OCI-LY7 (cell line): ENCODE data around the gene MXRA8. TPM values are rescaled to one million over a fixed set of nuclear protein-coding genes. Genes with fewer than 3 reads are reported as not detected.

ENCODE experiments used
- BruUV-seq: library from RNA; stranded (reverse); fragments of 400-500 nt; replicated peaks from 2 replicates; lab custom pipeline; 2021; lab: Mats Ljungman, UMichigan
- CTCF ChIA-PET: fragments of 300-600 bp; sonication (Branson Sonifier 250); formaldehyde crosslinking; loops from one replicate; lab custom pipeline; 2022; ENCODE audit warnings: antibody characterized with exemption; ENCODE audit not compliant: unreplicated experiment; lab: Charles Lee
- POLR2A ChIA-PET: fragments of 300-600 bp; sonication (Branson Sonifier 250); formaldehyde crosslinking; loops from one replicate; lab custom pipeline; 2022; ENCODE audit warnings: antibody characterized with exemption; lab: Charles Lee
- DNase-seq: peaks from one replicate; pipeline ENCODE4 v3.0.0-alpha.2; 2015; ENCODE audit warnings: low spot score
- H2AFZ ChIP-seq: fragments of 200-600 bp; sonication (generic), shearing (Covaris generic); 2 replicates; pipeline ENCODE4 v1.6.1; 2014; ENCODE audit warnings: mild to moderate bottlenecking, antibody characterized with exemption, low read length, moderate library complexity
- H3K27ac ChIP-seq: fragments of 200-600 bp; sonication (generic); 2 replicates; pipeline ENCODE4 v1.5.1; 2014; ENCODE audit warnings: mixed run types, low read depth, mild to moderate bottlenecking, moderate library complexity, low read length, inconsistent platforms; ENCODE audit not compliant: poor library complexity, severe bottlenecking
- H3K36me3 ChIP-seq: fragments of 200-600 bp; sonication (generic); 2 replicates; pipeline ENCODE4 v1.6.1; 2014; ENCODE audit warnings: mild to moderate bottlenecking, antibody characterized with exemption, low read length, moderate library complexity, mixed read lengths; ENCODE audit not compliant: insufficient read depth
- H3K4me1 ChIP-seq: fragments of 200-600 bp; sonication (generic); 2 replicates; pipeline ENCODE4 v1.5.1; 2014; ENCODE audit warnings: mild to moderate bottlenecking, low read length; ENCODE audit not compliant: insufficient read depth, poor library complexity, severe bottlenecking
- H3K4me2 ChIP-seq: fragments of 200-600 bp; sonication (generic); 2 replicates; pipeline ENCODE4 v1.6.1; 2014; ENCODE audit warnings: mild to moderate bottlenecking, low read length
- H3K4me3 ChIP-seq: fragments of 200-600 bp; sonication (generic); 2 replicates; pipeline ENCODE4 v1.5.1; 2014; ENCODE audit warnings: mild to moderate bottlenecking, low read depth, low read length; ENCODE audit not compliant: poor library complexity, severe bottlenecking
- H3K79me2 ChIP-seq: fragments of 200-600 bp; sonication (generic); 2 replicates; pipeline ENCODE4 v1.6.1; 2016; ENCODE audit warnings: low read depth, mild to moderate bottlenecking, low read length, moderate library complexity, mixed read lengths; ENCODE audit not compliant: insufficient read depth
- H3K9me2 ChIP-seq: fragments of 200-600 bp; sonication (generic); 2 replicates; pipeline ENCODE4 v1.6.1; 2016; ENCODE audit warnings: mild to moderate bottlenecking, low read length, mixed read lengths; ENCODE audit not compliant: insufficient read depth
- H3K9me3 ChIP-seq: fragments of 200-600 bp; sonication (generic); 2 replicates; pipeline ENCODE4 v1.6.1; 2014; ENCODE audit warnings: mild to moderate bottlenecking, mixed run types, low read length, mixed read lengths
- H4K20me1 ChIP-seq: fragments of 200-600 bp; sonication (generic); 2 replicates; pipeline ENCODE4 v1.6.1; 2014; ENCODE audit warnings: mild to moderate bottlenecking, antibody characterized with exemption, low read length, moderate library complexity, mixed read lengths; ENCODE audit not compliant: insufficient read depth
- CTCF ChIP-seq: fragments of 200-600 bp; sonication (generic); conservative IDR thresholded peaks from 2 replicates; pipeline ENCODE4 v1.5.1; 2014; ENCODE audit warnings: mild to moderate bottlenecking, antibody characterized with exemption, low read length, moderate library complexity, mixed read lengths
- EZH2phosphoT487 ChIP-seq: fragments of 200-600 bp; sonication (generic); IDR thresholded peaks from 2 replicates; pipeline ENCODE4 v1.6.1; 2018; ENCODE audit warnings: low read depth, borderline replicate concordance, mild to moderate bottlenecking, mixed run types, antibody characterized with exemption, low read length, moderate library complexity, mixed read lengths
- intact Hi-C: fragments of 100-400 bp; cut with micrococcal nuclease; formaldehyde crosslinking; loops from one replicate; pipeline ENCODE4 v1.10.0; 2022; ENCODE audit not compliant: unreplicated experiment
- total RNA-seq, 2 experiments: library from RNA; depleted of rRNA in 1 of 2; stranded (reverse); fragments of >200 nt in 1 of 2; shearing (Covaris generic) in 1 of 2; gene quantifications; 2 replicates each; pipeline ENCODE4 v1.2.3, GENCODE V29; 2014 to 2022

The MXRA8 gene
- total RNA-seq, 2 experiments from 2014 or later = not detected

- no peak overlapping the region for H3K27ac ChIP-seq
- BruUV-seq = no TSS peak
- H3K4me1 ChIP-seq = no peaks in the 10 kb centered on the region
- H2AFZ ChIP-seq = no peak overlapping the region
- H3K4me2 ChIP-seq = no peak overlapping the region
- no peaks in the 10 kb centered on the region for H3K9me3 ChIP-seq
- ChIA-PET CTCF (no interaction called here), POLR2A (no interaction called here)
- peaks cover 8% of the 10 kb centered on the region for H3K36me3 ChIP-seq
- H4K20me1 ChIP-seq = no peaks in the 10 kb centered on the region
- TF ChIP-seq CTCF = no peak
- no peak for TF ChIP-seq EZH2phosphoT487
- intact Hi-C loops = no loop called here
- H3K79me2 ChIP-seq = no peaks in the 10 kb centered on the region
- DNase-seq = no peak
- no peaks in the 10 kb centered on the region for H3K9me2 ChIP-seq
- no peak overlapping the region for H3K4me3 ChIP-seq
Observed at GRCh38 chr1:1336446-1336845, 21.9 kb downstream of the MXRA8 start.

- H2AFZ ChIP-seq = no peak overlapping the region
- H3K79me2 ChIP-seq = no peaks in the 10 kb centered on the region
- H3K4me3 ChIP-seq = no peak overlapping the region
- no peak overlapping the region for H3K27ac ChIP-seq
- BruUV-seq = no TSS peak
- TF ChIP-seq CTCF (no peak), EZH2phosphoT487 (no peak)
- no peaks in the 10 kb centered on the region for H4K20me1 ChIP-seq
- no peaks in the 10 kb centered on the region for H3K4me1 ChIP-seq
- peaks cover 3% of the 10 kb centered on the region; the same call in 1 of the 2 replicates for H3K36me3 ChIP-seq
- H3K9me3 ChIP-seq = no peaks in the 10 kb centered on the region
- CTCF ChIA-PET = no interaction called here
- intact Hi-C loops = no loop called here
- DNase-seq = no peak
- H3K4me2 ChIP-seq = no peak overlapping the region
- POLR2A ChIA-PET = no interaction called here
- no peaks in the 10 kb centered on the region for H3K9me2 ChIP-seq
Observed at GRCh38 chr1:1335792-1336248, 22.5 kb downstream of the MXRA8 start.

- intact Hi-C loops = no loop called here
- H3K27ac ChIP-seq = no peak overlapping the region
- H4K20me1 ChIP-seq = no peaks in the 10 kb centered on the region
- H3K4me3 ChIP-seq = no peak overlapping the region
- H3K4me1 ChIP-seq = no peaks in the 10 kb centered on the region
- H3K79me2 ChIP-seq = no peaks in the 10 kb centered on the region
- peaks cover 3% of the 10 kb centered on the region; the same call in 1 of the 2 replicates for H3K36me3 ChIP-seq
- POLR2A ChIA-PET = no interaction called here
- CTCF ChIA-PET = no interaction called here
- no TSS peak for BruUV-seq
- no peak for TF ChIP-seq EZH2phosphoT487
- no peak for TF ChIP-seq CTCF
- no peak for DNase-seq
- no peak overlapping the region for H2AFZ ChIP-seq
- H3K9me2 ChIP-seq = no peaks in the 10 kb centered on the region
- H3K4me2 ChIP-seq = no peak overlapping the region
- H3K9me3 ChIP-seq = no peaks in the 10 kb centered on the region
Observed at GRCh38 chr1:1335283-1335682, 23.1 kb downstream of the MXRA8 start.
